Measurements from ENCODE around the gene WSCD2. TPM values are rescaled to one million over a fixed set of nuclear protein-coding genes. Genes with fewer than 3 reads are reported as not detected.

The WSCD2 gene
- total and polyA plus RNA-seq, 2 of the 4 experiments (the other 2 are of a cell fraction): not detected

DNA sequence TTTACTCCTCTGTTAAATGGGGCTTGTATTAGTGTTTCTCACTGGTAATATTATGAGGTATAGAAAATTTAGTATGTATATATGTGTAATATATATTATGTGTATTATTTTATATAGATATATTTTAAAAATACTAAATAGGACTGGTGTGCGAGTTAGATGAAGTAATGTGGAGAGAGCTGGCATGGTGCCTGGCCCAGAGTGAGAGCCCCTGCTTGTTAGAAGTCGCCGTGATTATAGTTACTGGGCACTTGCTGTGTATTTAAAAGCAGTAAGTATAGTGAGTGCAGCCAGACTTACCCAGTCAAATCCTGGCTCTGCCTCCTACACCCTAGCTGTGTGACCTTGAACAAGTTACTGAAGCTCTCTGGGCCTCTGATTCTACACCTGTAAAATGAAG, 48.0 kb downstream of the WSCD2 start:
- Histone ChIP-seq H3K9ac (ENCODE audit: low read depth, low read length) (no peak overlapping the region), H3K79me1 (ENCODE audit: low read depth in 1 of 2, low read length in 2 of 2) (no peaks in the 10 kb centered on the region), H2AFZ (replicated peaks; ENCODE audit: low read length, poor library complexity) (no peak overlapping the region), H3K4me3 (ENCODE audit: insufficient read depth, low read depth, low read length) (no peak overlapping the region), H3K14ac (replicated peaks; ENCODE audit: low read depth, low read length) (no peak overlapping the region), H3K9me1 (ENCODE audit: insufficient read depth, low read length) (no peaks in the 10 kb centered on the region), H3K36me3 (ENCODE audit: control insufficient read depth, insufficient read depth, low read length) (no peaks in the 10 kb centered on the region), H2BK5ac (ENCODE audit: low read depth, low read length, poor library complexity, severe bottlenecking) (no peak overlapping the region), H3K18ac (ENCODE audit: low read depth, low read length) (no peak overlapping the region), H3K4me1 (ENCODE audit: control insufficient read depth, insufficient read depth, low read length) (no peaks in the 10 kb centered on the region), H3K23ac (ENCODE audit: low read depth, low read length) (no peak overlapping the region), H3K9me3 (ENCODE audit: control insufficient read depth, insufficient read depth, low read length) (no peaks in the 10 kb centered on the region), H4K20me1 (ENCODE audit: insufficient read depth, low read length) (no peaks in the 10 kb centered on the region), H3K27ac (ENCODE audit: insufficient read depth, low read length) (no peak overlapping the region), H2BK20ac (ENCODE audit: low read depth, low read length) (no peak overlapping the region), H3K56ac (ENCODE audit: extremely low read depth, insufficient read depth, low read length) (no peak overlapping the region), H2BK15ac (ENCODE audit: low read depth, low read length) (no peak overlapping the region), H2BK120ac (ENCODE audit: low read depth, low read length) (no peak overlapping the region), H2AK9ac (replicated peaks; ENCODE audit: low read depth, low read length, poor library complexity) (no peak overlapping the region), H3K4ac (ENCODE audit: low read depth, low read length) (no peak overlapping the region), H3K4me2 (ENCODE audit: low read depth, low read length) (no peak overlapping the region), H3K27me3 (ENCODE audit: control insufficient read depth, insufficient read depth, low read length) (no peaks in the 10 kb centered on the region), H4K91ac (ENCODE audit: insufficient read depth, low read depth, low read length) (no peak overlapping the region), H4K5ac (ENCODE audit: low read depth, low read length) (no peak overlapping the region), H4K8ac (ENCODE audit: low read depth in 2 of 2, low read length in 2 of 2) (no peak overlapping the region), H2AK5ac (ENCODE audit: low read depth, low read length) (no peak overlapping the region)
- TF ChIP-seq, protein P1, sequence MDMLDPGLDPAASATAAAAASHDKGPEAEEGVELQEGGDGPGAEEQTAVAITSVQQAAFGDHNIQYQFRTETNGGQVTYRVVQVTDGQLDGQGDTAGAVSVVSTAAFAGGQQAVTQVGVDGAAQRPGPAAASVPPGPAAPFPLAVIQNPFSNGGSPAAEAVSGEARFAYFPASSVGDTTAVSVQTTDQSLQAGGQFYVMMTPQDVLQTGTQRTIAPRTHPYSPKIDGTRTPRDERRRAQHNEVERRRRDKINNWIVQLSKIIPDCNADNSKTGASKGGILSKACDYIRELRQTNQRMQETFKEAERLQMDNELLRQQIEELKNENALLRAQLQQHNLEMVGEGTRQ (IDR thresholded peaks at IDR 0.05; ENCODE audit: low read depth, low read length): no peak
- TF ChIP-seq, protein P2, sequence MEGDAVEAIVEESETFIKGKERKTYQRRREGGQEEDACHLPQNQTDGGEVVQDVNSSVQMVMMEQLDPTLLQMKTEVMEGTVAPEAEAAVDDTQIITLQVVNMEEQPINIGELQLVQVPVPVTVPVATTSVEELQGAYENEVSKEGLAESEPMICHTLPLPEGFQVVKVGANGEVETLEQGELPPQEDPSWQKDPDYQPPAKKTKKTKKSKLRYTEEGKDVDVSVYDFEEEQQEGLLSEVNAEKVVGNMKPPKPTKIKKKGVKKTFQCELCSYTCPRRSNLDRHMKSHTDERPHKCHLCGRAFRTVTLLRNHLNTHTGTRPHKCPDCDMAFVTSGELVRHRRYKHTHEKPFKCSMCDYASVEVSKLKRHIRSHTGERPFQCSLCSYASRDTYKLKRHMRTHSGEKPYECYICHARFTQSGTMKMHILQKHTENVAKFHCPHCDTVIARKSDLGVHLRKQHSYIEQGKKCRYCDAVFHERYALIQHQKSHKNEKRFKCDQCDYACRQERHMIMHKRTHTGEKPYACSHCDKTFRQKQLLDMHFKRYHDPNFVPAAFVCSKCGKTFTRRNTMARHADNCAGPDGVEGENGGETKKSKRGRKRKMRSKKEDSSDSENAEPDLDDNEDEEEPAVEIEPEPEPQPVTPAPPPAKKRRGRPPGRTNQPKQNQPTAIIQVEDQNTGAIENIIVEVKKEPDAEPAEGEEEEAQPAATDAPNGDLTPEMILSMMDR (conservative IDR thresholded peaks at IDR 0.05; ENCODE audit: low read depth, low read length): no peak
- TF ChIP-seq RCOR1 (IDR thresholded peaks at IDR 0.05; ENCODE audit: insufficient replicate concordance, low read length) (no peak), CEBPB (IDR thresholded peaks at IDR 0.05; ENCODE audit: low read depth, low read length) (no peak), BHLHE40 (IDR thresholded peaks at IDR 0.05; ENCODE audit: low read depth, low read length) (no peak)
- TF ChIP-seq, protein P3, sequence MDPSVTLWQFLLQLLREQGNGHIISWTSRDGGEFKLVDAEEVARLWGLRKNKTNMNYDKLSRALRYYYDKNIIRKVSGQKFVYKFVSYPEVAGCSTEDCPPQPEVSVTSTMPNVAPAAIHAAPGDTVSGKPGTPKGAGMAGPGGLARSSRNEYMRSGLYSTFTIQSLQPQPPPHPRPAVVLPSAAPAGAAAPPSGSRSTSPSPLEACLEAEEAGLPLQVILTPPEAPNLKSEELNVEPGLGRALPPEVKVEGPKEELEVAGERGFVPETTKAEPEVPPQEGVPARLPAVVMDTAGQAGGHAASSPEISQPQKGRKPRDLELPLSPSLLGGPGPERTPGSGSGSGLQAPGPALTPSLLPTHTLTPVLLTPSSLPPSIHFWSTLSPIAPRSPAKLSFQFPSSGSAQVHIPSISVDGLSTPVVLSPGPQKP (IDR thresholded peaks at IDR 0.05; ENCODE audit: borderline replicate concordance, low read depth, low read length): no peak
- no TSS peak for BruUV-seq (replicated peaks)
- dilution Hi-C loops (cut with HindIII; ENCODE audit: low sequenced_read_pairs, unreplicated experiment) (no loop called here), intact Hi-C loops (cut with micrococcal nuclease) (no loop called here), in situ Hi-C loops (cut with MboI; ENCODE audit: low sequenced_read_pairs) (no loop called here)
- CTCF ChIA-PET: no interaction called here
- no peak for DNase-seq
- POLR2A ChIA-PET (ENCODE audit: unreplicated experiment): no interaction called here
- ATAC-seq (ENCODE audit: low read depth): no peak
- WGBS, 2 experiments (ENCODE audit: extremely low coverage in 2 of 2, insufficient read length in 1 of 2): no CpG with 5 or more reads among the region's 3 CpGs

All from IMR-90 (cell line).